ENCODE measurements around the gene BEND2.

The BEND2 gene

GRCh38 chrX:18172970-18173369 is 47.7 kb downstream of the BEND2 start:
- H3K4me3 ChIP-seq (ENCODE audit: low read length): no peak overlapping the region
- no peak for TF ChIP-seq CTCF (conservative IDR thresholded peaks at IDR 0.05; ENCODE audit: low read depth, low read length)
- DNase-seq (ENCODE audit: low read depth): no peak

- no peak overlapping the region for H3K4me3 ChIP-seq (ENCODE audit: low read length)
- DNase-seq (ENCODE audit: low read depth): no peak
- no peak for TF ChIP-seq CTCF (conservative IDR thresholded peaks at IDR 0.05; ENCODE audit: low read depth, low read length)
These were observed 49.8 kb downstream of the BEND2 start for GRCh38 chrX:18170910-18171309.

DNA sequence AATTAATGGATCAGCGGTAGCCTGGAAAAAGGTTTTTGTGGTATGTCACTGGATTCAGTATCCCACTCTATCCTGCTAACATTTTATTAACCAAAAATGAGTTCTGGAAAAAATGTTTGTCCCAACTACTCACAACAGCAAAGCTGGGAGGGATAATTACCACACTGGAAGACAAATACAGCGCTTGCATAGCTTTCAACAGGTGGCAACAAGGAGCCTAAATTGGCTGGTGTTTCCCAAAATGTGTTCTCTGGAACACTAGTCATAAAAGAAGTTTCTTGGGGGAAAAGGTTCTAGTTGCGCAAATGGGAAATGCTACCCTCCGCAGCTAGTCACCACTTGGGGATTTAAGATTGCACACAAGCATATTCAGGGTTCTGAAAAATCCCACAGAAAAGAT is 54.6 kb downstream of the BEND2 start:
- no peak for TF ChIP-seq CTCF (conservative IDR thresholded peaks at IDR 0.05; ENCODE audit: low read depth, low read length)
- H3K4me3 ChIP-seq (ENCODE audit: low read length): no peak overlapping the region
- DNase-seq (ENCODE audit: low read depth): no peak

- no peak overlapping the region for H3K4me3 ChIP-seq (ENCODE audit: low read length)
- no peak for TF ChIP-seq CTCF (conservative IDR thresholded peaks at IDR 0.05; ENCODE audit: low read depth, low read length)
- DNase-seq (ENCODE audit: low read depth): no peak
These were observed 60.3 kb downstream of the BEND2 start for GRCh38 chrX:18160369-18160768.

GRCh38 chrX:18158963-18159362 is 61.7 kb downstream of the BEND2 start:
- DNase-seq (ENCODE audit: low read depth): no peak
- TF ChIP-seq CTCF (conservative IDR thresholded peaks at IDR 0.05; ENCODE audit: low read depth, low read length): no peak

DNA sequence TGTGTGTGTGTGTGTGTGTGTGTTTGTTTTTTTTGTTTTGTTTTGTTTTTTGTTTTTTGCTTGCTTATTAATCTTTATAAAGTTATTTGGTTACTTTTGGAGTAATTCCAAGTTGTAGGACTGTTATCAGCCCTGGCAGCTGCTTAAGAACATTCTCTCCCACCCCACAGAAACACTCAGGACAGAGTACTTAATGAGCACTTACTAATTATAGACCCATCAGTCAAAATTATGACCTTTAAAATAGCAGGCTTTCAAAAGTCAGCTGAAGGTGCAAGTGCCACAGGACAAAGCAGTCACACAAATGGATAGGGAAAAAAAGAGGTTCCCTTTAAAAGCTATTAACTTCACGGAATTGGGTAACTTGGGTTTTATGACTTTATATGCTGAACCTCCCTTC is 69.0 kb downstream of the BEND2 start:
- no peak overlapping the region for H3K4me3 ChIP-seq (ENCODE audit: low read length)
- no peak for TF ChIP-seq CTCF (conservative IDR thresholded peaks at IDR 0.05; ENCODE audit: low read depth, low read length)
- DNase-seq (ENCODE audit: low read depth): no peak

More at GRCh38 chrX:18158963-18159362, 61.7 kb downstream of the BEND2 start:
- H3K4me3 ChIP-seq (ENCODE audit: low read length): no peak overlapping the region

GRCh38 chrX:18151157-18151556 is 69.5 kb downstream of the BEND2 start:
- DNase-seq (ENCODE audit: low read depth): no peak
- H3K4me3 ChIP-seq (ENCODE audit: low read length): no peak overlapping the region
- no peak for TF ChIP-seq CTCF (conservative IDR thresholded peaks at IDR 0.05; ENCODE audit: low read depth, low read length)
